H1 (cell line): ENCODE measurements around the gene C22orf23. TPM values are rescaled to one million over a fixed set of nuclear protein-coding genes. Genes with fewer than 3 reads are reported as not detected.

Experiments
- CEBPB ChIP-seq: IDR thresholded peaks from 2 replicates; pipeline ENCODE4 v1.6.1; 2012; ENCODE audit warnings: low read depth, low read length
- RNF2 ChIP-seq: fragments of 200-900, 300-1000 bp; sonication (generic); IDR thresholded peaks from 2 replicates; pipeline ENCODE4 v1.7.1; 2016; ENCODE audit warnings: borderline replicate concordance, low read depth, mild to moderate bottlenecking, antibody characterized with exemption, low read length; ENCODE audit not compliant: poor library complexity, severe bottlenecking; ENCODE audit errors: missing control alignments
- SIX5 ChIP-seq: IDR thresholded peaks from 2 replicates; pipeline ENCODE4 v1.6.1; 2011; ENCODE audit warnings: mild to moderate bottlenecking, low read depth, low read length
- polyA plus RNA-seq, 7 experiments: library from polyadenylated mRNA; depleted of rRNA in 3 of 7; stranded (reverse) in 5 of 7; unstranded in 2 of 7; fragments of >200 nt in 5 of 7; fragments of 200-250 nt in 2 of 7; gene quantifications; 1 replicate in 5 of 7; 2 replicates in 1 of 7; 4 replicates in 1 of 7; pipeline versions ENCODE4 v1.2.1 to v1.2.3, GENCODE V29; 2011 to 2013; ENCODE audit warnings: missing spikeins in 2 of 7, mixed read lengths in 2 of 7
- total RNA-seq: library from RNA; stranded (reverse); fragmentation: NEBNext Ultra II Directional; extraction: Animal tissue kit (Norgen Biotek cat#: 25700); gene quantifications from 2 replicates; pipeline ENCODE4 v1.2.1, GENCODE V29; 2021
- TF ChIP-seq, protein P1 (sequence below), 3 experiments: IDR thresholded peaks; 1 replicate in 2 of 3; 2 replicates in 1 of 3; pipeline versions ENCODE4 v1.5.1 to v1.6.1; 2011; ENCODE audit warnings: low read length in 3 of 3, mild to moderate bottlenecking in 3 of 3, inconsistent platforms in 2 of 3, low read depth in 1 of 3, moderate library complexity in 1 of 3; ENCODE audit not compliant: insufficient read depth in 1 of 3; ENCODE audit errors: control extremely low read depth in 1 of 3

The C22orf23 gene
- total and polyA plus RNA-seq, 2 of the 8 experiments (the other 6 are each of a cell fraction or from before 2014, with no cell fraction given): 0.50 to 0.54 TPM

- TF ChIP-seq, protein P1, sequence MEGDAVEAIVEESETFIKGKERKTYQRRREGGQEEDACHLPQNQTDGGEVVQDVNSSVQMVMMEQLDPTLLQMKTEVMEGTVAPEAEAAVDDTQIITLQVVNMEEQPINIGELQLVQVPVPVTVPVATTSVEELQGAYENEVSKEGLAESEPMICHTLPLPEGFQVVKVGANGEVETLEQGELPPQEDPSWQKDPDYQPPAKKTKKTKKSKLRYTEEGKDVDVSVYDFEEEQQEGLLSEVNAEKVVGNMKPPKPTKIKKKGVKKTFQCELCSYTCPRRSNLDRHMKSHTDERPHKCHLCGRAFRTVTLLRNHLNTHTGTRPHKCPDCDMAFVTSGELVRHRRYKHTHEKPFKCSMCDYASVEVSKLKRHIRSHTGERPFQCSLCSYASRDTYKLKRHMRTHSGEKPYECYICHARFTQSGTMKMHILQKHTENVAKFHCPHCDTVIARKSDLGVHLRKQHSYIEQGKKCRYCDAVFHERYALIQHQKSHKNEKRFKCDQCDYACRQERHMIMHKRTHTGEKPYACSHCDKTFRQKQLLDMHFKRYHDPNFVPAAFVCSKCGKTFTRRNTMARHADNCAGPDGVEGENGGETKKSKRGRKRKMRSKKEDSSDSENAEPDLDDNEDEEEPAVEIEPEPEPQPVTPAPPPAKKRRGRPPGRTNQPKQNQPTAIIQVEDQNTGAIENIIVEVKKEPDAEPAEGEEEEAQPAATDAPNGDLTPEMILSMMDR (IDR thresholded peaks at IDR 0.05; ENCODE audit: control extremely low read depth in 1 of 3, insufficient read depth in 1 of 3, low read depth in 1 of 3, low read length in 3 of 3): no peak
- no peak for TF ChIP-seq CEBPB
- TF ChIP-seq SIX5: no peak
- no peak for TF ChIP-seq RNF2
Measured at GRCh38 chr22:37926771-37927636, 26.4 kb downstream of the C22orf23 start (continued).
